GM18499 (cell line): ENCODE results near the gene CDH8.

Experiments used
- ATAC-seq: cut with Tn5 transposase; IDR thresholded peaks from one replicate; pipeline ENCODE4 v1.9.1; 2021; ENCODE audit warnings: moderate number of reproducible peaks; ENCODE audit not compliant: insufficient read depth, unreplicated experiment

Gene CDH8

DNA sequence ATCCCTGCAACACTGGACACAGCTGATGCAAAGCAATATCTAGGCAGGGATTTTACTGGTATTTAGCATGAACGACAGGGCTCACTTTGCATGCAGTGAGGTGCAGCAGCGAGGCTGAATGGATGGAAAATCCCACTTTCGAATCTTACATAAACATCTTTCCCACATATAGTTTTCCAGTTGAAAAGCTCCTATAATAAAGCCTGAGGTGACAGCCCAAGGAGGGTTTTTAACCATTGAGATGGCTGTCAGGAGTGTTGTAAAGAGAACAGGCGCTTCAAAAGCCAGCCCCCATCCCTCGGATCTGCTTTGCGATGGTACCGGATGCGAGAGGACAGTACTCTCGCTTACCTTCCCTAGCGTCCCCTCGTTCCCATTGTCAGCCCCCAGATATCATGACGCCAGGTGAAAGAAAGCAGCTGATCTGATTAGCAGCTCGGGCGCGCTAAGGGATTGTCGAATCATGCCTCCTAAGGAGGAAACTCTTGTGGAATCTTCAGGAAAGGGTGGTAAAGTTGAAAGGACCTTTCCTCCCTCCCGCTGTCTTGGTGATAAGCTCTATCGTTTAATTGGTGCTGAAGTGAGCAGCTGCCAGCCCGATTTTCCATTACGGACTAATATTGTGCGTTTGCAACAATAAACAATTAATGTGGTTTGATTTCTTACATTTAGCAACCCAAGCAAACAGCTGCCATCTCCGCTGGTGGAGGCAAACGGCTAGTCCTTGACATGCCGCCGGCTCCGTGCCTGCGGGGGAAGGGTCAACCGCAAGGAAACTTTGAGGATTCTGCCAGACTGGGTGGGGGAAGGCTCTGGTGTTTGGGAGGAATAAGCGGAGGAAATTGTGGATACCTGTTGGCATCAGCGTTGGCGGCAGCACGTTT lies 1.8 kb downstream of the CDH8 start:
- ATAC-seq = no peak

DNA sequence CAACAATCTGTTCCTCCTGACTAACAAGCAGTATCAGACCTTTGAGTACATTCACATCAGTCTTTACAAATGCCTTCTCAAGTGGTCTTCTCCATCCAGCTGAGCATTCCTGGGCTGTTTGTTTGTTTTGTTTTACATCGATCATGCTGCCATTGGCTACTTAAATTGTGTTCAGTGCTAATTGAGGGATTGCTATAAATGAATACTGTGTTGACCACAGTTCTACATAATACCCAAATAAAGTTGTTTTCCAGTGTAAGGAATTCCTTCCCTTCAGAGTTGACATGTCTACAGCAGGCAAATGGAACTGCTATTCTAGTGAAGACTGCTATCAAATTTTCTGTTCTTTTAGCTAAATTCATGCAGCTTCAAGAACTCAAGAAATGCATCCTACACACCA lies 3.2 kb downstream of the CDH8 start:
- ATAC-seq = no peak

DNA sequence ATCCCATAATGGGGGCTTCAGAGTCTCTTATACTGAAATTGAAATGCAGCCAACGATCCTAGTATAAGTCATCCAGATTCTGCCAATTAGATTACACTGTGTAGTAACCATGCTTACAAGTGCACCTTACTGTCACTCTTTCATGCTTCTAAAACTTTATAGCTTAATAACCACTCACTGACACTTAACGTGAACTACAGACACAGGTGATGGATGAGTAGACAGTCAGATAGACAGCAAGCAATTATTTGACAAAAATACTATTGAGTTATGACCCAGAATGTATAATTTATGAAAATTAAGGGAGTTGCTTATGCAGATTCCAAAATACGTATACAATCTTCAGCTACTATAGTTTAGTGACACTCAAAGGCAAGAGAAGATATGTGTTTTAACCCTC lies 6.3 kb downstream of the CDH8 start:
- no peak for ATAC-seq

DNA sequence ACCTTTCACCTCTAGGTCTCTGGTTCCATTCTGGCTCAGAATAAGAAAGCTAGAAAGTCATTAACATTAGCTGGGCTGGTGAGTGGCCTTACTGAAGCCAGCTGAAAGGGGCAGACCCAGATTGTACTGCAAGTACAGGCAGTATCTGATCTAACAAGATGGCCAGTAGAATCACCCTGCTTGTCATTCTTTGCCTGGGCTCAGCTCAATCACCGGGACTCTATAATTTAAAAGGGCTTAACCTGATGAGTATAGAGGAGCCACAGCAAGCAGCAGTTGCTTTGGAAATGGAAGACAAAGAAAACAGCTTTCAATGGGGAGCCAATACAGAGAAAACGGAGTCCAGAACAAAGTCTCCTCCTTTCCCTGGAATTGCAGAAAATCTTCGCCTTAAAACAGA lies 13.6 kb downstream of the CDH8 start:
- ATAC-seq = no peak

DNA sequence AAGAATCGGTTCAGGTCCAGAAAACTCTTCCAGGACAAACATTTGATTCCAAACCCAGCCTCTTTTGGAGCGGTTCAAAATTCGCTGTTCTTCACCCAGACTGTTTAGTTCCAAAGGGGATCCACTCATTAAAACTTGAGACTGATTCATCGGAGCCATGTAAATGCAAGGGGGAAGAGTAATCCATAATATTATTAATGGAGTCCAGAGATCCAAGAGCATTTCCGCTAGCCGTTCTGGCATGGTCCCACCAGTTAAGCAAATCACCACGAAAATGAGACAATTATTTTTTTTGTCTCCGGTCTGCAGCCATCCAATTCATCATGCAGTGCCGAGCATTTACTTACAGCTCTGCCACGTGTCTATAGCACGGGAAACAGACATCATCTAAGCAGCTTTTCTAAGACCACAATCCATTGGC lies 15.1 kb downstream of the CDH8 start:
- no peak for ATAC-seq

DNA sequence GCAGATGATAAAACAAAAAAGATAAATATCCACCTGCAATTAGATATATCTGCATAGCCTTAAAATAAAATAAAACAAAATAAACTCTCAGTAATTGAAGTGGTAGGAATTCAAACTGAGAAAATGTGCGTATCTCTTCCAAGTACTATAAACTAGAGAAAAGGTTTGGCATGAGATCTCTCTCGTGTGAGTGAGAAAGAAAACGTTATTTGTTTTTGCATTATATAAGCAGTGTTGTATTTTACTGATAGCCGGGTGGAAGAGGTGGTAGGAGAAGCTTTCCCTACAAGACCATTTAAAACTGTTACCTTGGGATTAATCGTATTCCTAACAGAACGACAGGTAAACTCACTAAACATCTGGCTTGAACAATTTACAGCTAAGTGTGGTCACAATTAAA lies 15.6 kb downstream of the CDH8 start:
- ATAC-seq = no peak

DNA sequence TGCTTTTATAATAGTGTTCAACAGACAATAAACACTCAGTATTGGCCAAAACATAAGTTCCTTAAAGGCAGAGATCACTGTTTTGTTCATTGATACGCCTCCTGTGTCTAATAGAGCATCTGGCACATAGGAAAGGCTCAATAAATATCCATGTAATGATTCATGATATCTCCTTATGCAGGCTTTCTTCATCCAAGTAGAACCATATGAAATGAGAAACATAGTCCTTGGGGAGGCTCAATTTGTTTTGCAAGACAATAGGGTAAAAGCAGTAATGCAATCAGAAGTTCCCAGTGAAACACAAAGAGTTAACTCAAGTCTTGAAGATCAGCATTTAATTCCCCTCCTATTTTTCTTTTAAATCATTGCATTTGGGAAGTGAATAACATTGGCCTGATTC lies 16.4 kb downstream of the CDH8 start:
- ATAC-seq = no peak

DNA sequence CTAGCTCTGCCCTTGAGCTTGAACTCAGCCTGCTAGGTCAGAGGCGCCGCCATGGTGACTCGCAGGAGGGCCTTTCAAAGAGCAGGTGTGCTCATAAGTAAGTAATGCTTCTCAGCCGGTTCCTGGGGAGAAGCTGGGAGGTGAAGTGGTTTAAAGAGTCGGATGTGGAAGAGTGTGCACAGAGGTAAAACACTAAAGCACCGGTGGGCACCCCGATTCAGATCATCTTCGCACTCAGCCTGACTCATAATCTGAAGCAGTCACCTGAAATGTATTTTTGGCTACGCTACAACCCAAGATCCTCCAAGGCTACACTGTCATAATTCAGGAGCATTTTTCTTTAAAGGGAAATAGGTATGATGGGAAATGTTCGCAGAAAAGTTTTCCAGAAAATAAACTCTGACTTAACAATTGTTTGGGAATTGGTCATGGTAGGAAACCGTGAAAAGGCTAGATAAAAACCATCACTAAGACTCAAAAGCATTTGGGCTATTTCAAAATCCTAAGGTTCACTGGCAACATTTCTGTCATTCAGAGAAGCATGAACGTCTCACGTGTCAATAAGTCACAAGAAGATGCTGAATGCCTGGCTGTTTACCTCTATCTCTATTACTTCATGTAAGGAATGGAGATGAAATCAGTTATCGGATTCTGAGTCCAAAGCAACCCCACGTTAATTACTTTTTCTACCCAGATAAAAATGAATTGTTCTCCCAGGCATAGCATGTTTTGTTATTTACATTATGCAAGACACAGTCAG lies 17.8 kb downstream of the CDH8 start:
- no peak for ATAC-seq

DNA sequence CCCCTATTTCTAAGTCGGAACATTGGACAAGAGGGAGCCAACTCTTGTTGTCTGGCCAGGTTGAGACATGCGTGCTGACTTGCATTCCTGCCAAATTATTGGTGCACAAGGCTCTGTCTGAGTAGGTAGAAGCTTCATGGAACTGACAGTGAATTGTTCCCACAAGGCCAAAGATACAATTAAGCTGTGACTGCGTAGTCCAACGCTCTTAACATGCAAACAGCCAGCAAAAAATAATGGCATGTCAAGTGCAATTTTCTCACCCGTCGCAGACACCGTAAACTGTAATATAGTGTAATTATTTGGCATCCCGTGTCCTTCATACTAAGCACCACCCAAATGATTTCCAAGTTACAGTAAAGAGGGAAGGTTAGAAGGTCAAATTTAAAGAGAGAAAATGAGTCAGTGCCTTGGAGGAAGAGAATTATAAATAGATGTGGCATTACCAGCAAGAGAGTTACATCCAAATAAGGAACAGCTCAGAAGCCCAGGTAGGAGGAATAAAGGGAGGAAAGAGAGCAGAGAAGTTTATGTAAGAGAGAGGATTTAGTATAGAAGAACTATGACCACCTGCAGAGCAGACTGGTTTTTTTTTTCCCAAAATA lies 21.8 kb downstream of the CDH8 start:
- ATAC-seq = no peak

DNA sequence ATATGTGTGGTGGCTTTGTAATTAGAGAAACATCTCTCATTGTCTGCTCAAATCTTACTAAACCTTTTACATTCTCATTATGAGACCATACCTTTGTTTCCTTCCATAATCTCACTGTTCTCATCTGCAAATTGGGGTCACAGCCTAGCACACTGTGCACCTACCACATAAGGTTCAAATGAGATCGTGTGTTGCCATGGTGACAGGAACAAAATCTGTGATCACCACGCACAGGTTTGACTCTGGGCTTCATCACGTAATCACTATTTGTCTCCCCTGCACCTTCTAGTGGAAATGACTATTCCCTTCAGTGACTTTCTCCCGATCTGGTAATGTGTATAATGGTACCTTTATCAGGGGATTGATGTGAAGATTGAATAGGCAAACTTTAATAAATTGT lies 26.1 kb downstream of the CDH8 start:
- no peak for ATAC-seq

DNA sequence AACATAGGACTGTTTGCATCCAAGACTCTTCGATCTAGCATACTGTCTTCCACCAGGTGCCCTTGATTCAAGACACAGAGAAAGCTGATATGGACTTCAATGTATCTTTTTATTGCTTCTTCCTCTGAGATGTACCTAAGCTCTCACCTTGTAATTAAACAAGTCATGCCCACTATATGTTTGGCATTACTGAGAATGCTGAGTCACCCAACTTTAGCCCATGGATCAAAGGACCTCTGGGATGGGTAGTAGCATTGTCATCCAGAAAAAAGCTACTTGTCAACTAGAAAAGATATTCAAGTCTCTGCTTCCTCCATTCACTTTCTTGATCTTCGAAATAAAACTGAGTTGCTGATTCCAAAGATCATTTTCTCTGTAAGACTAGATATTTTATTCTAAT lies 37.8 kb downstream of the CDH8 start:
- no peak for ATAC-seq

DNA sequence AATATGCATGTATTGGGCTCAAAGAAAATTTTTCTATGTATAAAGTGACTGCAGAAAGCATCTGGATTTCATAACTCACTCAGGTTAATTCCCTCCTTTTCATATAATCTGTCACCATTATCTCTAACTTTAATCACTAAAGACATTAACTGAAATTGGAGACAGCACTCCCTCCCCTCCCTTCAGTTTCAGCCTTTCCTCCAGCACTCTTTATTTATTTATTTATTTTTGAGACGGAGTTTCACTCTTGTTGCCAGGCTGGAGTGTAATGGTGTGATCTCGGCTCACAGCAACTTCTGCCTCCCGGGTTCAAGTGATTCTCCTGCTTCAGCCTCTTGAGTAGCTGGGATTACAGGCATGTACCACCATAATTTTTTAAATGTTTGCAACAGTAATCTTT lies 43.1 kb downstream of the CDH8 start:
- ATAC-seq = no peak

DNA sequence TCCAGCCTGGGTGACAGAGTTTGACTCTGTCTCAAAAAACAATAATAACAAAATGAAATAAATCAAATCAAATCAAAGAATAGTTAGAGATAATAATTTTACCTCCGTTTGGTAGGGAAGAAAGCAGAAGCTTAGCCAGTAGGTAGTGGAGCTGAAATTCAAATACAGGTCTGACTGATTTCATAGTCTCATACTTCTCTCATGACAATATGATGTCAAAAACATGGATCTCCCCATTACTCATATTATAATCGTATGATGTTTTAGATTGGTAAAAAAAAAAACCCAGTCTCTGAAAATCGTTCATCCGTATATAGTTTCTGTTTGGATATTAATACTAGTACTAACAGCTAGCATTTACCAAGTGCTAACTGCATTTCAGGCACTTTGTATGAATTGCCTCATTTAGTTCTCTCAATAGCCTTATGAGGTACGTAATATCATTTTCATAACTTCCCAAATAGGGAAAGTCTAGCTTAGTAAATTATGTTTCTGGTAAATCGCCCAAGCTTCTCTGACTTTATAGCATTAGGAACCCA lies 48.7 kb downstream of the CDH8 start:
- no peak for ATAC-seq

DNA sequence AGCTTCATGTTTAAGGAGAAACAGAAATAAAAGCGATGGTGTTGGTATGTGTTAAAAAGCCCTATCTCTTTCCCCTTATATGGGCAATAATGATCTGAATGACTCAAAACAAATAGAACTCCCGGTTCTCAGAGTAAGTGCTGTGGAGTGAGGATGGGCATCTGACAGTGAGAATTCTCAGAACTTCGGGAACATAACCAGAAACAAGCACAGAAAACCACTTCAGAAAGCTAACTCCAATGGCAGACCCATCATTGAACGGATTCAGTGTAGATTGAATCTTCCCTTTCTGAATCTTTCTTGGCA lies 67.2 kb downstream of the CDH8 start:
- no peak for ATAC-seq

DNA sequence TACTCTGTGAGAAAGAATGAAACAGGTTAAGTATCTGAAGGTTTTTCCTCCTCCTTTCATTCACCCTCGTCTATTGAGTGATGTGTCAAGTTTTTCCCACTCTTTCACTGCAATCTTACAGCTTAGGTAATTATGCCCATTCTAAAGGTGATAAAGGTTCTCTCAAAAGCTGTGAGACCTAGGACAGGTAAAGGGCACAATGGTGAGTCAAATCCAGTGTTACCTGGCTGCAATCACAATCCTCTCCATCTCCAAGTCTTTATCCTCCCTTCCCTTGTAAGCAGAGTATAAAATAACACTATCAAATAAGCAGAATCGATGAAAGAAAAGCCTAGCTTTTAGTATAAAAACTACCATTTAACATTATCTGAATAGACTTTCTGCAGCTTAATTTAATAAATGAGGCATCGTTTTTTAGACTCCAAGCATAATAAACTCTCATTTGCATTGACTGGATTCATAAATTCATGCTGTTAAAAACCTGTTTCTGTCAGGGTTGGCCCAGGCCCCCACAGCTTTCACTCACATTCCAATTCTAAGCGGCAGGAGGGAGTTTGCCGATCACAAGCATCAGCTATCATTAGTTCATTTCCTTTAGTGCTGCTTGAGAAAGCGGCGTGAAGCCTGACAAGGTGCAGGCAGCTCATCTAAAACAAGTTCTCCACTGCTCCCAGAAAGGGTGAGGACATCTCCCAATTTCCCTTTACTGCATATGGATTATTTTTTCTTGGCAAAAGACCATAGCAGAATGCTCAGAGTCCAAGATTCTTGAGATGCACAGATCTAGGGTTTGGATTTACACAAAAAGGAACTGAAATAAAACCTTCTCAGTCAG lies 67.8 kb downstream of the CDH8 start:
- no peak for ATAC-seq

DNA sequence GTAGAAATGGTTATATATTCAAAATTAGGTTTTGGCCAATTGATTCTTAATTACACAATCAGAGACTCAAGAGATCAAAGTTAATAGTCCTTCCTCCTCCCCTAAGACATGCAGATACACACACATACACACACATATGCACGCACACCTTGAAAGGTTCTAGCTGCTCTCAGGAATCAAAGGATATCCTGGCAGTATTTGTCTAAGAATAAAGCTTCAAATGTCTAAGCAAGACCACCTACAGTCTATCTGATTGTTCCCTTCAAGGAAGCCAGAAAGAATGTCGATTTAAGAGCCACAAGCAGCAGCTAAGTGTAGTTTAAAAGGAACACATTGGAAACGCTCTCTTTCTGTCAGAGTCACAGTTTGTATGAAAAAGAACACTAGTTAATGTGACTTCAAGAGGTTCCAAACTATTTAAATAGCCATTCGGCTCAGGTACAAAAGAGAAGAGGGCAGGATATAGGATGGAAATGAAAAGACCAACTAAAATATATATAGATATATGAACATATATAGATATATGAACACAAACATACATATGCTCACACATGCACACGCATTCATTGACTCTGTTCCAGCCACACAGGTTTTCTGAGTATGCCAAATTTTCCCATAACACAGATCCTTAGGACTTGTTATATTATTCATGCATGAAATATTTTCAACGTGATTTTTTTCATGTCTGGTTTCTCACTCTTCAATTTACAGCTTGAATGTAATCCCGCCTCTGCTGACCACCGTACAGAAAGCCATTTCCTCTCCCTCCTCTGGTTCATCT lies 79.0 kb downstream of the CDH8 start:
- no peak for ATAC-seq

DNA sequence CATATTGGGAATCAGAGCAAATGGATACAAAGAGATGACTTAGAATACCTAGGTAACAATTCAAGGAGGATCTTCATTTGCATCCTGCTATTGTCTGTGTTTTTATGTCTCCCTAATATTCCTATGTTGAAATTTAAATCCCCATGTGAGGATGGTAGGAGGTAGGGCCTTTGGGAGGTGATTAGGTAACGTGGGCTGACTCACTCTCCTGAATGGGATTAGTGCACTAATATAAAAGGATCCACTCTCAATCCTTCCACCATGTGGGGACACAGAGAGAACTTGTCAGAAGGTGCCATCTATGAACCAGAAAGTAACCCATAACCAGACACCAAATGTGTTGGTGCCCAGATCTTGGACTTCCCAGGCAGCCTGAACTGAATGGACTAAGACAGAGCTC lies 83.4 kb downstream of the CDH8 start:
- no peak for ATAC-seq

DNA sequence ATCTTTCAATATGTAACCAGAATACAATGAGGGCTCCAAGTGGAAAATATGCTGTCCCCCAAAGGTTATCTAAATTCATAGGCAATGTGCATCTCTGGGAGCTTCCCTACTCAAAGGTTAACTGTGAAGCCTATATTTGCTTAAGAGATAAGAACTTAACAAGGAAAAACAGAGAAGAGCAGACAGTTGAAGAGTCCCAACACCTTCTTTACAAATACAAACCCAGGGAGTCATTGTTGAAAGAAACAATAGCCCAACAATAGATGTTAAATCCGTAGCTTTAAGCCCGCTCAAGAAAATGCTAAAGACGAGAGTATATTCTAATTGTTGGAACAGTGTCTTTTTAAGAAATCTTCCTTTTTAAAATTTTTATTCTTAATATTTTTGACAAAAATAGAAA lies 87.8 kb downstream of the CDH8 start:
- ATAC-seq = no peak

DNA sequence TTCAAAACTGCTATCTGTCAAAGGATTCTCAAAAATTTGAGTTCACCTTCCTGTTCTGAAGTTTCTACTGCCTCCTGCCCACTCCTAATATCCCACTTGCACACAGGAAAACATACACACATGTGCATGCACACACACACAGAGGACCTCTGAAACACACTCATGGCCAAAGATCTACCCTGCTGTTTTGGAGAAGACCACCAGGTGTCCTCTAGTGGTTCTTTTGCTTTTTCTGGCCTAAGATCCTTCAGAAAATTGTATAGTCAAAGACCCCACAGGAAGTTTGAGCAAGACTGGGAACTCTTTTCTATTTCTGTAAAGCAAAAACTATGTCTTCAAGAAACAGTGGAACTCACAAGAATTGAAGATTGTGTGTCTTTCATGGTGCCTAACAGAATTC lies 90.2 kb downstream of the CDH8 start:
- no peak for ATAC-seq

DNA sequence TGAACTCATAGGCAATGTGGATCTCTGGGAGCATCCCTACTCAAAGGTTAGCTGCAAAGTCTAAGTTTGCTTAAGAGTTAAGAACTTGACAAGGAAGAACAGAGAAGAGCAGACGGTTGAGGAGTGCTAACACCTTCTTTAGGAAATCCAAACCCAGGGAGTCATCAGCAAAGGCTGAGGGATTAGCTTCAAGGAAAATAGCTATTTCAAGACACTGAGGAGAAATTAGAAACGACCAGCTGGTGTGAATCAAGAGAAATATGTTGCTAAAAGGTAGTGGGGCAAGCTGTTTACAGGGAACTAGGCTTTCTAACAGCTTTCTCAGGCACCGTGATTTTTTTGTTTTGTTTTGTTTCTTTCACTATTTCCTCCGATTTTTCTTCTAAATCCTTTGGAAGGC lies 90.7 kb downstream of the CDH8 start:
- no peak for ATAC-seq
